Type B pancreatic cell (in vitro differentiated cells): ENCODE measurements around the gene EFR3B. TPM values are rescaled to one million over a fixed set of nuclear protein-coding genes. Genes with fewer than 3 reads are reported as not detected.
A peak's percentile ranks its signal among the peaks of the same experiment; 100 is the strongest.

Experiments
- DNase-seq: peaks from one replicate; pipeline ENCODE4 v3.0.0; 2021; ENCODE audit warnings: mixed read lengths; ENCODE audit not compliant: unreplicated experiment; ENCODE audit errors: extremely low spot score
- H3K27ac Mint-ChIP-seq: 2 replicates; pipeline ENCODE4 v1.8.0; 2021; ENCODE audit warnings: mild to moderate bottlenecking, mixed read lengths
- H3K27me3 Mint-ChIP-seq: 2 replicates; pipeline ENCODE4 v1.8.0; 2021; ENCODE audit warnings: mixed read lengths
- H3K36me3 Mint-ChIP-seq: 2 replicates; pipeline ENCODE4 v1.8.0; 2021; ENCODE audit warnings: mixed read lengths
- H3K4me1 Mint-ChIP-seq: one replicate; pipeline ENCODE4 v1.8.0; 2021; ENCODE audit warnings: mixed read lengths; ENCODE audit not compliant: unreplicated experiment
- H3K4me3 Mint-ChIP-seq: 2 replicates; pipeline ENCODE4 v1.8.0; 2021; ENCODE audit warnings: mild to moderate bottlenecking, mixed read lengths
- H3K9me3 Mint-ChIP-seq: 2 replicates; pipeline ENCODE4 v1.8.0; 2021; ENCODE audit warnings: mixed read lengths
- total RNA-seq: library from RNA; stranded (reverse); gene quantifications from 2 replicates; pipeline ENCODE4 v1.2.1, GENCODE V29; 2021; ENCODE audit warnings: low replicate concordance
- TF ChIP-seq, protein P1 (sequence below): fragments of 200-600 bp; sonication (generic); conservative IDR thresholded peaks from 2 replicates; pipeline ENCODE4 v1.5.0; 2021; ENCODE audit warnings: antibody characterized with exemption, mild to moderate bottlenecking

EFR3B gene
- total RNA-seq, 1 donor from 2014 or later = 12.4 TPM

DNA sequence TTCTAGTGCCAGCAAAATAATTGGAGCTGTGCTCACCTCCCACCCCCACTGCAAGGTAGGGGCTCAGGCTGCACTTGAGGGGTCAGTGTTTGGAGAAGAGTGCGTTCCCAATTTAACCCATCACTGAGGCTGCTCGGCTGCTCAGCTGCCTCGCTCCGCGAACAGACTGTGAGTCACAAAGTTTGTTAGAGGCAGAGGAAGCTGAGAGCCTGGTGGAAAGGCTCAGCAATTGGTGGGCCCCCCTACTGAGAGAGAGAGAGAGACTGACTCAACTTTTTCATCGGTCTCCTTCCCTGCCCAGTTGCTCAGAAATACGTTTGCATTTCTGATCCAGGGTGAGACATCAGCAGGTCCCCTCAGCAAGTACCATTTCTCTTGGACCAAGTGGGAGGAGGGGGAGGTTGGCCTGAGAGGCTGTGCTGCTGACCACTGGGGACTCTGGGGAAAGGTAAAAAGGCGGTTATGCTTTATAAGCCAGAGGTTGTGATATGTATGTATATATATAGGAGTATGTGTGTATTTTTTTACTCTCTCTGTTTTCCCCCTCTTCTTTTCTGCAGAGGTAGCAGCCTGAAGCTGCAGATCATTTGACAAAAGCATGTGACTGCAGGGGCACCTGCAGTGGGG is 1.5 kb downstream of the EFR3B start:
- Mint-ChIP-seq H3K4me1 (peaks cover 24% of the 10 kb centered on the region), H3K27me3 (peaks cover 33% of the 10 kb centered on the region), H3K27ac (peak overlapping the region; percentile 68), H3K4me3 (peak overlapping the region; percentile 91), H3K9me3 (no peaks in the 10 kb centered on the region), H3K36me3 (peaks cover 3% of the 10 kb centered on the region)
- no peak for DNase-seq
- TF ChIP-seq, protein P1, sequence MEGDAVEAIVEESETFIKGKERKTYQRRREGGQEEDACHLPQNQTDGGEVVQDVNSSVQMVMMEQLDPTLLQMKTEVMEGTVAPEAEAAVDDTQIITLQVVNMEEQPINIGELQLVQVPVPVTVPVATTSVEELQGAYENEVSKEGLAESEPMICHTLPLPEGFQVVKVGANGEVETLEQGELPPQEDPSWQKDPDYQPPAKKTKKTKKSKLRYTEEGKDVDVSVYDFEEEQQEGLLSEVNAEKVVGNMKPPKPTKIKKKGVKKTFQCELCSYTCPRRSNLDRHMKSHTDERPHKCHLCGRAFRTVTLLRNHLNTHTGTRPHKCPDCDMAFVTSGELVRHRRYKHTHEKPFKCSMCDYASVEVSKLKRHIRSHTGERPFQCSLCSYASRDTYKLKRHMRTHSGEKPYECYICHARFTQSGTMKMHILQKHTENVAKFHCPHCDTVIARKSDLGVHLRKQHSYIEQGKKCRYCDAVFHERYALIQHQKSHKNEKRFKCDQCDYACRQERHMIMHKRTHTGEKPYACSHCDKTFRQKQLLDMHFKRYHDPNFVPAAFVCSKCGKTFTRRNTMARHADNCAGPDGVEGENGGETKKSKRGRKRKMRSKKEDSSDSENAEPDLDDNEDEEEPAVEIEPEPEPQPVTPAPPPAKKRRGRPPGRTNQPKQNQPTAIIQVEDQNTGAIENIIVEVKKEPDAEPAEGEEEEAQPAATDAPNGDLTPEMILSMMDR = no peak

DNA sequence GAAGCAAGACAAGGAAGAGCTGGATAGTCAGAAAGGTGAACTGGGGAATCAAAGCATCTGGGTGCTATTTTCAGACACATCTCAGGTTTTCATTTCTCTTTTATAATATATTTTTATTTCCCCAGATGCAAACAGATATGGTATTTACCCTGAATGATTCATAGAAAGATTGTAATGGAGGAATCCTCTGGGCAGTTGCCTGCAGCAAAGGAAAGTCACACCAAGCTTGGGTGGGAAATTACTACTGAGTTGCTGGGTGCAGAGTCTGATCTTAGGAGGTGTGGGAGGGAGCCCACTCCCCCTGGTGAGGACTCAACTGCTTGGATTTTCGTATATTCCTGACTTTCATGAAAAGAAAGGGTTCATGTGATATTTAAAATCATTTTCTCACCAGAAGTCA is 2.1 kb downstream of the EFR3B start:
- no peak overlapping the region for H3K27ac Mint-ChIP-seq
- peaks cover 24% of the 10 kb centered on the region for H3K4me1 Mint-ChIP-seq
- peaks cover 33% of the 10 kb centered on the region for H3K27me3 Mint-ChIP-seq
- no peaks in the 10 kb centered on the region for H3K9me3 Mint-ChIP-seq
- peak overlapping the region; percentile 91 for H3K4me3 Mint-ChIP-seq
- DNase-seq = no peak
- TF ChIP-seq, protein P1 = no peak
- H3K36me3 Mint-ChIP-seq = peaks cover 3% of the 10 kb centered on the region

DNA sequence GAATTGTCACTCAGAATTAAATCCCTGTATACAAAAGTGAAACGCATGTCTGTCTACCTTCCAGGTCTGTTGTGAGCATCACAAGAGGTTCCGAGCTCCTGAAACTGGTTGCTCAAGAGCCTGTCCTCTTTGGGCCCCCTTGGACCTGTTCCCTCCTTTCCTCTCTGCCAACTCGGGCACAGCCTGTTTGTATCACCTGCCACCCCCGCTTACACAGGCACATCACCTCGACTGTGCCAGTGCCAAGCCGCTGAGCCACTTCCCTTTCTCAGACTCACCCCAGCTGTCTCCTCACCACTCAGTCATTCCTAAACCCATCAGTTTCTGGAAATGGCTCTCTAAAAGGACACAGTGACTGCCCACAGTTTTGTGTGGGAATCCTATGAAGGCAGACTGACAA is 3.1 kb downstream of the EFR3B start:
- H3K4me1 Mint-ChIP-seq = peaks cover 23% of the 10 kb centered on the region
- TF ChIP-seq, protein P1 = no peak
- DNase-seq = no peak
- peaks cover 3% of the 10 kb centered on the region for H3K36me3 Mint-ChIP-seq
- no peaks in the 10 kb centered on the region for H3K9me3 Mint-ChIP-seq
- peaks cover 32% of the 10 kb centered on the region for H3K27me3 Mint-ChIP-seq
- peak overlapping the region; percentile 65 for H3K27ac Mint-ChIP-seq
- H3K4me3 Mint-ChIP-seq = peak overlapping the region; percentile 47

DNA sequence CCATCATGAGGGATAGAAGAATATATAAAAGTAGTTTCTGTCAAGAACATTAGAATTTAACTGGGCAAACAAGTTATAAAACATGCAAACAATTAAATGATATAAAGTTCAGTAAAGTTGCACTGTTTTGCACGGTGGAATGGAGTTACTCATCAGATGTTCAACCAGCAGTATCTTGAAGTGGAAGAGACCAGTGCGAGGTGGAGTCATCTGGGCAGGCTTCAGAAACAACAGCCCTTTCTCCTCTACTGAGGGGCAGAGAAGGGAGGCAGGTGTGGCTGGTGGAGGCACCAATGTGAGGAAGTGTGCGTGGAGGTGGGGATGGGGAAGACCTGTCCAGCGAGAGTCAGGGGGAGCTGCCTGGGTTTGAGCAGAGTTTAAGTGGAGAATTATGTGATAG is 7.5 kb downstream of the EFR3B start:
- peaks cover 3% of the 10 kb centered on the region for H3K36me3 Mint-ChIP-seq
- no peaks in the 10 kb centered on the region for H3K9me3 Mint-ChIP-seq
- H3K4me3 Mint-ChIP-seq = no peak overlapping the region
- TF ChIP-seq, protein P1 = no peak
- H3K27me3 Mint-ChIP-seq = peaks cover 8% of the 10 kb centered on the region
- H3K27ac Mint-ChIP-seq = no peak overlapping the region
- DNase-seq = no peak
- H3K4me1 Mint-ChIP-seq = peaks cover 5% of the 10 kb centered on the region

DNA sequence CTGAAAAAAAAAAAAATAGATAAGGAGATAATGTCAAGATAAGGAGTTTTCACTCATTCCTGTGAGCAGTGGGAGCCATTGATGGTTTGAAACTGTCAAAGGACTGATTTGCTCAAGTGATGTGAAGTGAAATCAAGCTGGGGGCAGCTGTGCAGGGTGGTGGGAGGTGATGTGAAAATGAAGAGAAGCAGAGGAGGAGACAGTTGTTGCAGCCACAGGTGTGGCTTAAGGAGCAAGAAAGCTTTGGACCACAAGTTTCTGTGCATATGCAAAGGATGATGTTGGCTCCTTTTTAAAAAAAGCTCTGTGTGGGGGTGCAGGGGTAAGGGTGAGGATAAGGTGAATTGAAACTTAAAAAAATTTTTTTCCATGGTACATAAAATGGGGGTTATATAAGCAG is 8.3 kb downstream of the EFR3B start:
- TF ChIP-seq, protein P1 = no peak
- H3K9me3 Mint-ChIP-seq = no peaks in the 10 kb centered on the region
- no peak overlapping the region for H3K27ac Mint-ChIP-seq
- H3K27me3 Mint-ChIP-seq = peaks cover under 1% of the 10 kb centered on the region
- peaks cover 5% of the 10 kb centered on the region for H3K4me1 Mint-ChIP-seq
- H3K4me3 Mint-ChIP-seq = no peak overlapping the region
- peaks cover 1% of the 10 kb centered on the region for H3K36me3 Mint-ChIP-seq
- no peak for DNase-seq

DNA sequence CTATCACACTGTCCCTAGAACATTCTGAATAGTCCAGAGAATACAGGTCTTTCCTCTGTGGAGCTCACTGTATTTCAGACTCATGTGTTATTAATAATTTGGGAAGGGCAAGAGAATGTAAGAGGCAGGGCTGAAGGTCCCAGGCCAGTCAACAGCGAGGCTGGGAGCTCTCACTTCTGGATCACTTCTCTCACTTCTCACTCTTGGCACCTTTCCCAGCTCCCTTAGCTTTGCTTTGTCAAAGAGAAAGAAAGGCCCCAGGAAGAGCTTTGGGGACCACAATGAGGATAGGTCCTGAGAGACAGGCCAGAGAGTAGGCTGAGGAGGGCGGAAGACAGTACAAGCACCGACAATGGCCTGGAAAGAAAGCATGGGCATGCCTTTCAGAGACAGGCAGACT is 11.2 kb downstream of the EFR3B start:
- Mint-ChIP-seq H3K27ac (no peak overlapping the region), H3K4me1 (peaks cover 13% of the 10 kb centered on the region), H3K9me3 (no peaks in the 10 kb centered on the region), H3K27me3 (no peaks in the 10 kb centered on the region), H3K36me3 (no peaks in the 10 kb centered on the region), H3K4me3 (no peak overlapping the region)
- no peak for DNase-seq
- TF ChIP-seq, protein P1 = no peak
